Measurements from ENCODE around the gene FNDC3B.
A peak's percentile ranks its signal among the peaks of the same experiment; 100 is the strongest.

Gene FNDC3B

DNA sequence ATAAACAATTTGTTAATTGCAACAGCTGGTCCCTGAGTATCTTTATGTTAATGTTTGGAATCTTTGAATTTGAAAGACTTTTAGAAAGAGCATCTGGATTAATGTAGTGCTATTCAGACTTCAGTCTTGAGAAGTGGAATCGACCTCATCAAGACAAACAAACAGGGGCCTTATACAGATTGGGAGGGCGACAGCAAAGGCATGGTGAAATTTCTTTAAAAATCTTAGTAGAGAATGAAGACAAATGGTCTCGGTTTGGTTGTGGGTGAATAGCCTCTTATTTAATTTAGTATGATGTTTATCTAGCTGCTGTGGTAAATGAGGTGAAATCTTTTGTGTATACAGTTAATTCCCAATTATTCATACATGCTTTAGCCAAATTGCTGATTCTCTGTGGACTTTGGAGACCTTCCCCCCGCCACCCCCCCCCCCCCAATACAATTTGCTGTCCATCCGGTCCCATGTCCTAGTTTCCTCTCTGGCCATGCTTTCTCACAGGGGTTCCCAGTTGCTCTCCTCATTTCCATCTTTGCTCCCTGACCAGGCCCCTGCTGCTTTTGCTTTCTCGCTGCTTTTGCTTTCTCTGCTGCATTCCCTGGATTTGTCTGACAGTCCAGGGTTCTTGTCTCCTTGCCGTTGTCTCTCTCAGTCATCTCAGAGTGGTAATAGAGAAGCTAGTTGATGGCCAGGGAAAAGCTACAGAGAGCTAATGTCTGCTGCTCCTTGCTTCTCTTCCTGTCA, 135.3 kb downstream of the FNDC3B start:
- no peak for DNase-seq

DNA sequence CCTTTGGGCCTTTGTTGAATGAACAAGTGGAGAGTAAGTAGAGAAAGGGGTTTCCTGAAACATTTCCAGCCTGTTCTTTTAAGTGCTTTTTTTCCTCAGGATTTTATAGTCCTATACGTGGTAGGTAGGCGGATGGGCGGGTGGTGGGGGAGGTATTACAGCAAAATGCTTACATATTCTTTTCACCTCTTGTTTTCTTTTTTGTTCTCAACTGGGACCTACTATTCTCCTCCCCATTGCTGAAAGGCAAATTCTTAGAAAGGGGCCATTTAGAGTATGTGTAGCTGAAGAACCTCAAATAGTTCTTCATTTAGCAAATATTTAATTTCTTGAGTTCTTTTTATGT, 135.8 kb downstream of the FNDC3B start:
- no peak for DNase-seq

DNA sequence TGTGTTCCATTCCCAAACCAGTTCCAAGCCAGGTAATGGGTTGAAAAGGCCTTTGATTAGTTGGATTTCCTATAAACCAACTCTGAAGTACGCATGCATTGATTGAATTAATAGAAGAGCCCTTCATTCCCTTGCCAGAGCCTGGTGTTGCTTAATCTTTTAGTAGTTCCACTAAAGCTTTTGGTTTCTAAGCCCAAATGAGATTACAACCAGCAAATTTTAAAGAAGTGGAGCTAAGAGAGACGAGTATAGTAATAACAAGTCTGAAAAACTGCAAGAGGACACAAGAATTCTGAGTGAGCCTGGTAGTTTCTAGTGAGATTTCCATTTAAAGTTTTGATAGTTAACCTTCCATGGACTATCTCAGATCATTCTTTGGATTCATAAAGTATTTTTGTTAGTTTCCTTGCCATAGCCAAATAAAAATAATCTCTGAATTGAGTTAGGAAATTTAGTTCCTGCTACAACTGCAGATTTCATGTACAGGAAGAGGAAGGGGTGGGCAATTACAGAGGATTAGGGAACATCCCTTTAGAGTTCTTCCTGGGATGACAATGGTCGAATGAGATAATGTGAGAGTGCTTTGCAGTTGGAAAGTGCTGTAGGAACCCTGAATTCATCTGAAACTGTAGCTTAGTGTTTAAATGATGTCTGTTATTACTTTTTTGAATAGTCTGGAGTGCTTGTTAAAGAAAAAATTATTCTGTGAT, 136.8 kb downstream of the FNDC3B start:
- no peak for DNase-seq

DNA sequence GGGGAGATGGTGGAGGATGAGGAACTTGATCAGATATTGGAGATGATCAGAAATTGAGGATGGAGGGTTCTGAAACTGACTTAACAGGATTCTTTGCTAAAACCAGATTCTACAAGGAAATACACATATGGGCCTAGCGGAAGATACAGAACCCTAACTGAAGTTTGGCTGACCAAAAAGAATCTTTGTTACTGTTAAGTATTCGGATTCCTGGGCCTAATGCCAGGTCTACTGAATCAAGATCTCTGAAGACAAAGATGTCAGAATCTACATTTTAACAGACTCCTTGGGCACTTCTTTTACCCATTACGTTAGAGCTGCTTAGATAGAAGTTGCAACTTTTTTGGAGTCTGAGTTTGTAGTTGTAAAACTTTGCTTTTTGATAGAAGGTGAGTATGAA, 137.7 kb downstream of the FNDC3B start:
- DNase-seq: no peak

DNA sequence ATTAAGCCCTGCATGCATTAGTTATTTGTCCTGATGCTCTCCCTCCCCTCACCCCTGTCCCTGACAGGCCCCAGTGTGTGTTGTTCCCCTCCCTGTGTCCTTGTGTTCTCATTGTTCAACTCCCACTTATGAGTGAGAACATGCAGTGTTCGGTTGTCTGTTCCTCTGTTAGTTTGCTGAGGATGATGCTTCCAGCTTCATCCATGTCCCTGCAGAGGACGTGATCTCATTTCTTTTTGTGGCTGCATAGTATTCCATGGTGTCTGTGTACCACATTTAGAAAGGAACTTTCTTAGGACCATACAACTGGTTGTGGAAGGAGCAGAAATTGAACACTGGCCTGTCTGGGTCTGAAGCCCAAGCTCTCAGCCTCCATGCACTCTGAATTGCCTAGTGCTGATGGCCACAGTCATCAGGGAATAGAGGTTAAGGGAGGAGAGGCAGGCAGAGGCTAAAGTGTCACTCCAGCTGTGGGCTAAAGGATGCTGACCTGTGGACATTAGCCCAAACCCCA, 138.5 kb downstream of the FNDC3B start:
- DNase-seq: no peak

DNA sequence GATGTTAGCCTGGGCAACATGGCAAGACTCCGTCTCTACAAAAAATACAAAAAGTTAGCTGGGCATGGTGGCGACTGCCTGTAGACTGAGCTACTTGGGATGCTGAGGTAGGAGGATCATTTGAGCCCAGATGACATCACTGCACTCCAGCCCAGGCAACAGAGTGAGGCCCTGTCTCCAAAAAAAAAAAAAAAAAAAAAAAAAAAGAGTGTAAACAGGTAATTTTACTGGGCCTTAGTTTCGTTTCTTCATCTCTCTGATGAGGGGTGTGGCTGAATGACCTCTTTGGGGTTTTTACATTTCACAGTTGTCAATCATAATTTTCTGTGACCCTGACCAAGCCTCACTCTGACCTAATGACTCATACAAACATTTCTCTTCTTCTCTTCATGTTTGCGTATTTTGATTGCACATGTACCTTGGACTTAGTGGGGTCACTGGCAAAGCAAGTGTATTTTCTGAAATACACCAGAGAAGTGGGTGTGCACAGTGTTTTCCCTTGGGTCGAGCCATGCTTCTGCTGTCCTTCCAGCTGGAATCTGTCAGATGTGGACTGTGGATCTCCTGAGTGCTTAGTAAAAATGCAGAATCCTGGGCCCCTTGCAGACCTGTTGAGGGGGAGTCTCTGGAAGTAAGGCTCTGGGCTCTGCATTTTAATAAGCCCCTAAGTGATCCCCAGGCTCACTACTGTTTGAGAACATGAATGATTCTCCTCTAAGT, 140.5 kb downstream of the FNDC3B start:
- no peak for DNase-seq

DNA sequence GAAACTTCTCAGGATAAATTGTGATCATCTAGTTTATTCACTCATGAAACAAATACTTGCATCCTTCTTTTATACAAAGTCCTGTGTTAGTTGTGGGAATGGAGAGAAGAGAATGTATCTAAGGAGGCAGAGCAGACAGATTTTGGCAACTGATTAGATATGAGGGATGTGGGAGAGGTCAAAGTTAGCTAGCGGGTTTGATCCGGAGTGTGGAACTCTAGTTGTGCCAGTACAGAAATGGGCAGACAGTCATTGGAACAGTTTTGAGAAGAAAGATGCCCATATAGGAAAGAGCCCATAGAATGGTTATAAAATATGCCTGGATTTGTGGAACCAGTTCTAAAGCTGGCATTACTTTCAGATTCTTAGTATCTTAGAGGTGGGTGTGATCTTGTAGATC, 141.1 kb downstream of the FNDC3B start:
- DNase-seq: no peak

DNA sequence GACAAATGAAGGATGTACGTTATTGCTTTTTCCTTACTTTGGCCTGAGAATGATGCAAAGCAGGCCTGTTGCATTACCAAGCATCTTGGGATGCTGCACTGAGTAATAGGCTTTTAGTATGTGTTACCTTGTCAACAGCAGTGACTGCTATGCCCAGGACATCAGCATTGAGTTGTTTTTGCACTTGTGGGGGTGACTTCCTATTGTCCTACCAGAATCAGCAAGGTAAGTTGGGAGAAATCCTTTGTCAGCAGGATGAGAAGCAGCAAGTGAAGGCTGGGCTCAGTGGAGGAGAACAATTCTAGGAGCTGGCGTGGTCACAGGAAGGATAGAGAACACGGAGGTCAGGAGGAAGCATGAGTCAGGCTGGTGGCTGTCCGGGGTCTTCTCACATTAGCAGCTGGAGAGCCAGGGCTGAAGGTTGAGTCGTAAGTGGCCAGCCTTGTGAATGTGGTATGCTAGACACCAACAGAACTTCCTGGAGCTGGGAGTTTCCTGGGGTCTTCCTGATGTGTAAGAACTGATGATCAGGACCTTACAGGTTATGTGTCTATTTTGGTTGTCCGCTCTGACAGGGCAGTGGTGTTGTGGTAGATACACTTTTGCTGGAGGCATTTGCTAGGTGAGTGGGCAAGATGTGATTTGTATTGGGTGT, 142.7 kb downstream of the FNDC3B start:
- no peak for DNase-seq

DNA sequence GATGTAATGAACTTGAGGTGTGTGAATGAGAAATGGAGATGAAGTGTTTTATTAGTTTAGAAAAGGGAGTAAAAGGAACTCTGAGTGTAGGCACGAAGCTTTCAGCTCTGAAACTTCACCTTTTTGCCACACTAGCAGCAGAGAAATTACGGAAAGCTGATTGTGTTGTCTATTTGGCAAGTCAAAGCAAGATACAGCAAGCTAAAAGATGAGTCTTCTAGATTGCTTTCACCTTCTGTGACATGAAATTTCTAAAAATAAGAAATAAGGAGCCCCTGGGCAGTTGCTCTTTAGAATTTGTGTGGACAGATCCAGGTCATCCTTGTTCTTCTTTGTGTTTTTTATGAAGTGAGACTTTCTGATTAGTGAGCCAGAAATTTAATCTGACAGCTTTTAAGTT, 143.4 kb downstream of the FNDC3B start:
- no peak for DNase-seq

DNA sequence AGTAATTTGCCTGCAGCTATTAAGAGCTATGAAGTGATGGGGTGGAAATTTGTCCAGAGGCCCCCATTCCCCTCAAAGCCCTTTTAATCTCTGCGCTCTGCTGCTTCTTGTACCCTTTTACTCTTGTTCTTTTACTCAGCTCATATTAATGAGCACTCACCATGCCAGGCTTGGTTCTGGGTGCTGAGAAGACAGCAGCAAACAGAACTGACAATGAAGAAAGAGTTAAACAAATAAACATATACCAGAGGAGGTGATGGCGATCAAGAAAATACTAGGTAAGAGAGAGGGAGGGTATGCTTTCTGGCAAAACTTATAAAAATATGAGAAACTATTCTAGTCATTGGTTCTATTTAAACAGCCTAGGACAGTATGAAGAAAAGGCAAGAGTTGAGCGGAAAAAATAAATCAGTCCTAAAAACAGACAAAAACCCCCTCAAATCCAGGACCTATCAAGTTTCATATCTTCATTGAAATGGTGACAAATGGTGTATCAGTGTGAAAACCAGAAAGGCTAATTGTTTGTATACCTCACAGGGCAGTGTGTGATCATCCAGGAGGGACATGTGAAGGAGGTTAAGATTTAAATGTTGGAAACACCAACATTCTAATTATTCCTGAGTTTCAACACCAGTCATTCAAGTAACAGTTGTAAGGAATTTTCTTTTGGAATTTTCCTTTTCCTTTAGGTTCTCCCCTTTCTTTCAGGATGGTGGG, 144.9 kb downstream of the FNDC3B start:
- DNase-seq: no peak

DNA sequence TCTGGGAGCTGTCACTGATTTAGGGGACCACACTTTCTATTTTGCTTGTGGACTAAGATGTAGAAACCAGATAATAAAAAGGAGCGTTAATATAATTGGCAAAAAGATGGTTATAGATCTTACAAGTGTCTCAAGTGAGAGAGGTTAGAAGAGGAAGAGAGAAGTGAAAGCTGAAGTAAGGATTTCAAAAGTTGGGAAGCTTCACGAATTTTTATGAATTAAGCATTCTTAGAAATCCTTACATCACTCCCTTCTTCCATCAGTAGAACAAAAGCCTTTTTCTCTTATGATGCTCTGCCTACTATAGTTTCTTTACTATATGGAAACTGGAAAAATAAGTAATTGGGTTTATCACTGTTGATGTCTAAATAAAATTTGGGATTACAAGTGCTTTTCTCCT, 146.5 kb downstream of the FNDC3B start:
- no peak for DNase-seq

DNA sequence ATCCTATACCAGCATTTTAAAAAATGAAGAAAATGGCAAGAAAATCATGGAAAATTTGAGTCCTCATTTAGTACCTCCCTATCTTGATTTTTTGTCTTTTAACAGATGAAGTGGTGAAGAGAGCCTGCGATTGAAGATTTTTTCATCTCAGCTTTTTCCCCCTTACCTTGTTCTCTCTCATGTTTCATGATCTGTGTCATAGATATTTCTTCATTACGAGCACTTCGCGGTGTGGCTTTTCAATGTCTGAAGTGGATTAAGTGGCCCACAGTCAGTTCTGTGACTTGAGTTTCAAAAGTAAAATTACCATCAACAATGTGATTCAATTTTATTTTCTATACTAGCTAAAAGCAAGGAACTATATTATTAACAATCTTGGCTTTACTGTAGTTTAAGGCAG, 147.2 kb downstream of the FNDC3B start:
- DNase-seq: peak; percentile 80

DNA sequence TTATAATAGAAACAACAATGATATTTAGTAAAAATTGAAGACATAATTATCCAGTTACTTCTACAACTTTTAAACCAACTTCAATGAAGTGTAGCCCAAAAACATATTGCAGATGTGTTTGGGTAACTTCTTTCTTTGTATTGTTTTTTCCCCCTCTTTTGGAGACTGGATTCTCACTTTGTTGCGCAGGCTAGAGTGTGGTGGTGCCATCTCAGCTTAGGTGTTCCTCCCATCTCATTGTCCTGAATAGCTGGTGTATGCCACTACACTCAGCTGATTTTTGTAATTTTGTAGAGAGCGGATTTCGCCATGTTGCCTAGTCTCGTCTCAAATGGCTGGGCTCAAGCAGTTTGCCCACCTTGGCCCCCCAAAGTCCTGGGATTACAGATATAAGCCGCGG, 148.1 kb downstream of the FNDC3B start:
- no peak for DNase-seq

DNA sequence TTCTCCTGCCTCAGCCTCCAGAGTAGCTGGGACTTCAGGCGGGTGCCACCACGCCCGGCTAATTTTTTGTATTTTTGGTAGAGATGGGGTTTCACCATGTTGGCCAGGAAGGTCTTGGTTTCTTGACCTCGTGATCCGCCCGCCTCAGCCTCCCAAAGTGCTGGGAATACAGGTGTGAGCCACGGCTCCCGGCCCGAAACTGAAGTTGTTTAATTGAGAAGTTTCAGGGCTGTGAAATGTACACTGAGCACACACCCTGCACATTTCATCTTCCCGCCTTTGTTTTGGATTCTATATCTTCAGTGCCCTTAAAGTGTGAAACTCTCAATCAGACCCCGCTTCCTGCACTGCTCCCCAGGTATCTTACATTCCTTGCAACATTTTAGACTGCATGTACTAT, 149.1 kb downstream of the FNDC3B start:
- DNase-seq: no peak

DNA sequence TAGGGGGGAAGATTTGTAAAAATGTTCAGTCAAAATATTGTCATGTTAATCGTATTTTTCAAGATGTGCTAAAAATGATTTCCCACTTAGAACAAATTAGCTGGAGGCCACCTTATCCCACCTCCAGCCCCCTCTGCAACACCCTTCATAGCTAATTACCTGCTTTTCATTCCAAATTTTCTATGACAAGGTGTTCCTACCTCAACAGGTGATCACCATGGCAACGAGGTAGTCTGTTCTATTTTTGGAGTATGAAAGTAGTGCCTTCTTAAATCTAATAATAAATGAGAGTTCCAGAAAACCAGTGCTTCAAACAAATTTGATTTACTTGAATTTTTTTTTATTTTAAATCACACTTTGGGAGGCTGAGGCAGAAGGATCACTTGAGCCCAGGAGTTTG, 149.8 kb downstream of the FNDC3B start:
- no peak for DNase-seq

DNA sequence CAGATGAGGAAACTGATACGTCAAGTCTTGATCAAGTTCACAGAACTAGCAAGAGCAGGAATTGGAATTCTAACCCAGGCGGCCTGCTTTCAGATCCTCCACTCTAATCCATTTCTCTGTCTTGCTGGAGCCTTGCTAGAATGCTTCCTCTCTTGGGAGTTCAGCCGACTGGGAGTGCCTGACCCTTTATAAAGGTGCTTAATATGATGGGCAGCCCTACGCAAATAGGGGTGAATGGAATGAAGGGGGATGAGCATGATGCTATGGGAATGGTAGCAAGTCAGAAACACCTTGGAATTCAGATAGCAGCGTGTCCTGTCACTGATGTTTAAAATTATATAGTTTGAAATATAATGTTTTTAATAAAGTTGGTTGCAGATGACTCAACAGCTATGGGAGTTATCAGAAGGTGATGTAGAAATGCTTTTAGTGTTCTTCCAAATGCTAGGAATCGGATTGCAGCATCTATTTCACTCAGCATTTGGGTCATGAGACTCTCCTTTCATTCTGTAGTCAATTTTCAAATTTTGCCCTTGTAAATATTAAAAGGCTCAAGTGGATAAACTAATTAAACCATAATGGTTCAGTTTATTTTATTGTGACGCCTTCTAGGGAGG, 150.7 kb downstream of the FNDC3B start:
- no peak for DNase-seq

DNA sequence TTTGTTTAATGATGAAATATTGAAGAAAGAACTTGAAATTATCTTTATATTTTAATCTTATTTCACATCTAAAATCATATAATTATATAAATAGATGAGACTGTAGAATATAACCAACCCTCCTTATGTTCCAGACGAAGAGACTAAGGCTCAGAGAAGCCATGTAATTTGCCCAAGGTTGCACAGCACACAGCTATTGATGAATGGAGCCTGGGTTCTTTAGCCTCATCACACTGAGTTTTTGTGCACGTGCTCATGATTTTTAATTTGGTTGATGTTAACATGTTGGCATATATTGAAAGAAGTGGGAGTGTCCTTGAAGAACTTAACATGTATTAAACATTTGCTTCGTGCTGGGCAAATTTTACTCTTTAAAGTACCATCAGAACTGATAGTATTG, 151.6 kb downstream of the FNDC3B start:
- no peak for DNase-seq

DNA sequence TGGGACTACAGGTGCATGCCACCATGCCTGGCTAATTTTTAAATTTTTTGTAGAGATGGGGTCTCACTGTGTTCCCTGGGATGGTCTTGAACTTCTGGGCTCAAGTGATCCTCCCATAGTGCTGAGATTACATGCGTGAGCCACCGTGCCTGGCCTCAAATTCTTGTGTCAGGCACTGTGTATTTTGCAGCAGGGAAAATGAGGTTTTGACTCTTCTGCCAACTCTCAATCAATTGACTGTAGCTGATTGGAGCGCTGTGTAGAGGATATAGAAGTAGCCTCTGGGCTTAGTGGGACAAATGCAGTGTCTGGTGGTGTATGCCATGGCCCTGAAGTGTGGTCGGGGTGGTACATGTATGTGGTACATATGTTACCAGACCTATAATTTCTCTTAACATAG, 152.3 kb downstream of the FNDC3B start:
- no peak for DNase-seq

DNA sequence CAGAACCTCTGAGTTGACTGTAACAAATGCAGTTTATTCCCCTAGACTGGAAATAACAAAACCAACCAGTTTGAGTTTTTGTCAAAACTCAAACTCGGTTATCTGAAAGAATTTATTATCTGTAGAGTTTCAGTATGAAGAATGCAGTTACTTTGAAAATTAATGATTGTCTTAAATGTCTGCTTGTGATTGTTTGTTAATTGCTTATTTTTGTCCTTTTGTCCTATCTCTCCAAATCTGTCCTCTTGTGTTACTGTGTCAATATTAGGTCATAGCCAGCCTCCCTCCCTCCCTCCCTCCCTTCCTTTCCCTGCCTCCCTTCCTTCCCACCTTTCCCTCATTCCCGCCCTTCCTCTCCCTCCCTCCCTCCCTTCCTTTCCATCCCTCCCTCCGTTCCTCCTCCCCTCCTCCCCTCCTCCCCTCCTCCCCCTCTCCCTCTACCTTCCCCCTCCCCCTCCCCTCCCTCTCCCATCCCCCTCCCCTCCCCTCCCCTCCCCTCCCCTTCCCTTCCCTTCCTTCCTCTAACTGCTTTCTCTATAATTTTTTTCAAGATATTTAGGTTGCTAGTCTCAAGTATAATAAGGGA, 153.5 kb downstream of the FNDC3B start:
- no peak for DNase-seq

DNA sequence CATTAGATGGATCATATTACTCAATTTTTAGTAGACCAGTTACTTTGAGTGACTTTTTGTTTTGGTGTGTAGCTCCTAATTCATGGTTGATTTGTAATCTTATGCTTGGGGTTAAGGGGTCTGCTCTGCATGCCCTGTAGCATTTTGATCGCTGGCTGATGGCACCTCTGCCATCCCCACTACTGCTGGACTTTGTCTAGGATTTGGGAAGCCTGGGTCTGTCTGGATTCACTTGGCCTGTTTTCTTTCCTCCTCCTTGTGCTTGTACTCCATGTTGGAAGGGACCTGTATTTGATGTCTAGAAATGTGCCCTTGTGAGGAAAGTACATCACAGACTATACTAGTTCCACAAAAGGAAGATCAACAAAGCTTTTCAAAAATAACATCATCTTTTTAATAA, 154.1 kb downstream of the FNDC3B start:
- no peak for DNase-seq

DNA sequence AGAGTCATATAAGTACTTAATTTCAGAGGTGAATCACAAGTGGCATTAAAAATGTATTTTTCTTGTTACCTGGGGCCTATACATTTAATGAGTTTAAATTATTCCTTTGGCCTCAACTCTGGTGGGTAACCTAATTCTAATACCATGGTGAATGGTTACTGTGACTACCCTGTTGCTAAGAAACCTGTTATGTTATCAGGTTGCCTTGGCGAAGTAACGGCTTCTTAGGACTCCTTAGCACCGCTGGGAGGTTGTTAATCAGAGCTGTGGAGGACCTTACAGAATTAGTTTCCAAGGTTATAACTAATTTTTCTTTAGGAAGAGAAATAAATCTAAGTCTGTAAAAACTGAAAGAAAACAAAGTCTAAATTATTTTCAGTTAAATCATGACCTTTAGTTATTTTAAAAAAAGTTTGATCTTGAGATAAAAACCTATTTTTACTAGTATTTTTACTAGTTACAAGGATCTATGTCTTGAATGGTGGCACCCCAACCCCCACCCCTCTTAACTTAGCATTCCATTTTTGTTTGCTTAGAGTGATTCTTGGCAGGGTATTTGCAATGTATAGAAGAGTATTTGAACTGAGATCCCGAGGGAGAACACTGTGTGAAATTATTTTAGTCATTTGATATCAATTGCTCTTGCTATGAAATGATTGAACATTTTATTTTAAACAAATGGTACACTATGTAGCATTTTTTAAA, 155.5 kb downstream of the FNDC3B start:
- DNase-seq: peak; percentile 38

Data from DMS79 treated with DMSO at 0.1 percent for 48 hours (cell line).